GM18505 (cell line): ENCODE results near the gene DLX5.

Experiments used
- ATAC-seq: cut with Tn5 transposase; IDR thresholded peaks from one replicate; pipeline ENCODE4 v1.9.1; 2021; ENCODE audit not compliant: unreplicated experiment
- POLR2A ChIP-seq: IDR thresholded peaks from 4 replicates; pipeline ENCODE4 v1.6.1; 2011; ENCODE audit warnings: borderline replicate concordance; ENCODE audit not compliant: insufficient read depth, insufficient read length; ENCODE audit errors: extremely low read depth

DLX5 gene

DNA sequence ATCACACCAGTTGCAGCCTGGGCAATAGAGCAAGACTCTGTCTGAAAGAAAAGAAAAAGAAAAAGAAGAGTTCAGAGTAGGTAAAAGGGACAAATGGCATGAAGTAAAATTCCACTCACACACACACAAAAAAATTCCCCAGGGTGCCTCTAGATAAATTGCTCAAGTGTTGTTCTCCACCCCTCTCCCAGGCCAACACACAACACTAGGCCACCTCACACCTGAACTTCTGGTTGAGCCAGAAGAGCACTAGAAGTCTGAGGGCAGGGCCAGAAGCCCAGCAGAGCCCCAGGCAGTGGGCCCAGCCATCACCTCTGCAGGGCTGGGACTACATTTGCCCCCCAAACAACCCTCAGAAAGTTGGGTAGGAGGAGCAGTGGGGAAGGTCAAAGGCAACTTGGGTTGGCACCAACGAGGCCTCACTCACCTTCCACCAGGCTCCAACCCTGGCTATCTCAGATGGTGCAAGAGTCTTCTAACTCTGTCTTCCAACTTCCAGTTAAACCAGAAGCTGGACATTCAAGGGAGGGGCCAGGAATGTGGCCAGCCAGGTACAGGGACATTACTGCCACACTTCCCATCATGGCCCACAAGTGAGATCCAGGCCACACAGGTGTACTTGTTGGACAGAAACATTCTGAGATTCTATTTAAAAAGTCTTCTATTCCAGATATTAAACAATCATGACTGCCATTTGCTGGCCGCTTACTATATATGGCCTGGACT lies 44.9 kb downstream of the DLX5 start:
- ATAC-seq: no peak
- no peak for TF ChIP-seq POLR2A

DNA sequence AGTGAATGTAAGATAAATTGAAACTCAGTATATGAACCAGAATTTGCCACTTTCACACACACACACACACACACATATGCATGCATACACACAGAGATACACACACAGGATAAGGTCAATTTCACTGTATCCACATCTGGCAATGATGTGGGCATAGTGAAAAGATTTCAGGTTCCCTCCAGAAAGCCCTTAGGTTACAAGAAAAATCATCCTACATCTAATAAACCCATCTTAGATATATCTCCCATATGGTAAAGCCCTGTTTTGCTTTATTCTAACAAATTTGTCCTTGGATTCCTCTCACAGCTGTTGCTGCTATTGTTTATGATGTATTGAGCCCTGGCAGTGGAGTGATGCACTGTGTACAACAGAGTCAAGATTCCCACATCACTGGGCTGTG lies 47.2 kb downstream of the DLX5 start:
- no peak for TF ChIP-seq POLR2A
- ATAC-seq: no peak

DNA sequence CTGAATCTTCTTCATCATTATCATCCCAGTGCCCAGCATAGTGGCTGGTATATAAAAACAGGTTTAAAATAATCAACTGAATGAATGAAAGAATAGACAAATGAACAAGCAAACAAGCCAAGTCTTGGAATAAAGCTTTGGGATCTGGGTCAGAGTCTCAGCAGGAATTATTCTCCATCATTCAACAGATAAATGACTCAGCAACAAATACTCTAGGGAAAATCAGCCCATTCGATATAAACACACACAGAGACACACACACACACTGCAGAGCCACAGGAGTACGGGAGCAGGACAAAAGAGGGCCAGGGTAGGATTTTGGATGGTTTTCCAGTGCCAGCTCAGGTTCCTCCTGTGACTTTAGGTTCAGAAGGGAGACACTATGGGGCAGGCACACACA lies 48.5 kb downstream of the DLX5 start:
- TF ChIP-seq POLR2A: no peak
- ATAC-seq: no peak

DNA sequence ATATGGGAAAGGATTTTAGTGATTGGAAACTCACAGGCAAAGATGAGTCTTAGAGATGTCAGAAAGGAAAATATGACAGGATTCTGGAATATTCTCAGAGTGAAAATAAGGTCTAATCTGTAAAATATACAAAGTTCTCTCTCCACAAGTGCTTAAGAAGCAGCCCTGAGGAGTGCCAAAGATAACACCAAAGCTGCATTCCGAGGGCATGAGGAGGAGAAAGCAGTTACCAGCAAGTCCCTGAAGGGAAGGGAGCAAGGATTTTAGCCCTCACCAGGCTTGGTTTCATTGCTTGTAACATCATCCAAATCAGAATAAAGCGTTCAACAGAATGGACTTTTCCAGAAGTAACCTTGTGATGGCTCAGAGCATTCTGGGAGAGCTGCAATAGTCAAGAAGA lies 50.6 kb downstream of the DLX5 start:
- ATAC-seq: no peak
- TF ChIP-seq POLR2A: no peak

DNA sequence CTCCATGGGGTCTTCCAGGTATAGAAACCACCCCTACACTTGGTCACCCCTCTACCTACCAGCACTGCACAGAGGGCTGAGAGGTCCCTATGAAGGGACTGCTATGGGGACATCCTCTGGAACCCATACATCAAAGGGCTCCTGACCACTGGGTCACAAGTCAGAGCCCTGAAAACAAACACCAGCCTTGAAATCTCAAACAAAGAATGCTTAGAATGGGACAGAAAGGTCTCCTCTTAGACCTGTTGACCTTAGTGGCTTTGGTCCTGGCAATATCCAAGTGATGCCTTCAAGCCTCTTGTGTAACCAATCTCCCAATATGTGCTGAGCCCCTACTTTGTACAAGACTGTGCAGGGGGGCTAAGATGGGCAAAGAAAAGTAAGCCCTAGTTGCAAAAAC lies 53.9 kb downstream of the DLX5 start:
- no peak for ATAC-seq
- TF ChIP-seq POLR2A: no peak
